ENCODE results near the gene IL1RAPL2.

IL1RAPL2 gene

GRCh38 chrX:105723966-105724735 is 1158.2 kb downstream of the IL1RAPL2 start:
- Histone ChIP-seq H3K27ac (ENCODE audit: low read length) (no peak overlapping the region), H2AFZ (ENCODE audit: low read depth, low read length) (no peak overlapping the region), H3K79me2 (ENCODE audit: low read length) (no peaks in the 10 kb centered on the region), H3K4me1 (ENCODE audit: low read length) (no peaks in the 10 kb centered on the region), H4K20me1 (ENCODE audit: insufficient read depth, low read length) (no peaks in the 10 kb centered on the region), H3K27me3 (ENCODE audit: low read depth, low read length) (no peaks in the 10 kb centered on the region), H3K9me3 (ENCODE audit: insufficient read depth, low read length) (no peaks in the 10 kb centered on the region), H3K4me3 (ENCODE audit: low read length) (no peak overlapping the region), H3K36me3 (replicated peaks; ENCODE audit: low read depth, low read length) (no peaks in the 10 kb centered on the region), H3K4me2 (ENCODE audit: low read length) (no peak overlapping the region), H3K9ac (ENCODE audit: low read length) (no peak overlapping the region)
- TF ChIP-seq CTCF (IDR thresholded peaks at IDR 0.05; ENCODE audit: low read depth, low read length): no peak
- TF ChIP-seq EZH2phosphoT487 (IDR thresholded peaks at IDR 0.05; ENCODE audit: low read depth): no peak

GRCh38 chrX:105725228-105725627 is 1159.2 kb downstream of the IL1RAPL2 start:
- no peaks in the 10 kb centered on the region for H3K27me3 ChIP-seq (ENCODE audit: low read depth, low read length)
- no peak overlapping the region for H3K4me3 ChIP-seq (ENCODE audit: low read length)
- H3K4me2 ChIP-seq (ENCODE audit: low read length): no peak overlapping the region
- H3K9me3 ChIP-seq (ENCODE audit: insufficient read depth, low read length): no peaks in the 10 kb centered on the region
- no peaks in the 10 kb centered on the region for H3K36me3 ChIP-seq (replicated peaks; ENCODE audit: low read depth, low read length)
- TF ChIP-seq EZH2phosphoT487 (IDR thresholded peaks at IDR 0.05; ENCODE audit: low read depth): no peak
- TF ChIP-seq CTCF (IDR thresholded peaks at IDR 0.05; ENCODE audit: low read depth, low read length): no peak
- H3K27ac ChIP-seq (ENCODE audit: low read length): no peak overlapping the region
- no peak overlapping the region for H2AFZ ChIP-seq (ENCODE audit: low read depth, low read length)
- H3K79me2 ChIP-seq (ENCODE audit: low read length): no peaks in the 10 kb centered on the region
- no peak overlapping the region for H3K9ac ChIP-seq (ENCODE audit: low read length)
- H3K4me1 ChIP-seq (ENCODE audit: low read length): no peaks in the 10 kb centered on the region
- H4K20me1 ChIP-seq (ENCODE audit: insufficient read depth, low read length): no peaks in the 10 kb centered on the region

- Histone ChIP-seq H3K36me3 (replicated peaks; ENCODE audit: low read depth, low read length) (no peaks in the 10 kb centered on the region), H4K20me1 (ENCODE audit: insufficient read depth, low read length) (no peaks in the 10 kb centered on the region), H3K4me3 (ENCODE audit: low read length) (no peak overlapping the region), H3K4me1 (ENCODE audit: low read length) (no peaks in the 10 kb centered on the region; the same call in 1 of the 2 replicates), H3K4me2 (ENCODE audit: low read length) (no peak overlapping the region), H3K9me3 (ENCODE audit: insufficient read depth, low read length) (no peaks in the 10 kb centered on the region), H3K27me3 (ENCODE audit: low read depth, low read length) (no peaks in the 10 kb centered on the region), H3K9ac (ENCODE audit: low read length) (no peak overlapping the region), H3K27ac (ENCODE audit: low read length) (no peak overlapping the region), H2AFZ (ENCODE audit: low read depth, low read length) (no peak overlapping the region), H3K79me2 (ENCODE audit: low read length) (no peaks in the 10 kb centered on the region)
- no peak for TF ChIP-seq CTCF (IDR thresholded peaks at IDR 0.05; ENCODE audit: low read depth, low read length)
- TF ChIP-seq EZH2phosphoT487 (IDR thresholded peaks at IDR 0.05; ENCODE audit: low read depth): no peak
These were observed 1172.2 kb downstream of the IL1RAPL2 start for GRCh38 chrX:105738162-105738561.

- no peaks in the 10 kb centered on the region for H3K27me3 ChIP-seq (ENCODE audit: low read depth, low read length)
- no peak overlapping the region for H3K9ac ChIP-seq (ENCODE audit: low read length)
- no peak overlapping the region for H2AFZ ChIP-seq (ENCODE audit: low read depth, low read length)
- H4K20me1 ChIP-seq (ENCODE audit: insufficient read depth, low read length): no peaks in the 10 kb centered on the region
- no peaks in the 10 kb centered on the region for H3K4me1 ChIP-seq (ENCODE audit: low read length)
- H3K36me3 ChIP-seq (replicated peaks; ENCODE audit: low read depth, low read length): no peaks in the 10 kb centered on the region
- H3K4me3 ChIP-seq (ENCODE audit: low read length): no peak overlapping the region
- H3K4me2 ChIP-seq (ENCODE audit: low read length): no peak overlapping the region
- no peak for TF ChIP-seq EZH2phosphoT487 (IDR thresholded peaks at IDR 0.05; ENCODE audit: low read depth)
- no peak for TF ChIP-seq CTCF (IDR thresholded peaks at IDR 0.05; ENCODE audit: low read depth, low read length)
- H3K79me2 ChIP-seq (ENCODE audit: low read length): no peaks in the 10 kb centered on the region
- no peak overlapping the region for H3K27ac ChIP-seq (ENCODE audit: low read length)
- no peaks in the 10 kb centered on the region for H3K9me3 ChIP-seq (ENCODE audit: insufficient read depth, low read length)
These were observed 1178.3 kb downstream of the IL1RAPL2 start for GRCh38 chrX:105744291-105744690.

Data from OCI-LY3 (cell line).